ENCODE measurements around the gene GNAQ. TPM values are rescaled to one million over a fixed set of nuclear protein-coding genes. Genes with fewer than 3 reads are reported as not detected.

GNAQ gene
- total and polyA plus RNA-seq, 10 donors = 4.4 to 52.3 (median 31.2) TPM

- Histone ChIP-seq H3K4me3 (no peak overlapping the region), H3K27ac (no peak overlapping the region), H3K36me3 (no peaks in the 10 kb centered on the region), H3K4me1 (no peaks in the 10 kb centered on the region), H3K9me3 (peaks cover 0 to 4% (median 0%) of the 10 kb centered on the region in 8 donors), H3K27me3 (replicated peaks in 1 of 7) (no peaks in the 10 kb centered on the region)
- no peak for DNase-seq
- WGBS, 5 donors = 79 to 92% (median 88%) methylated on average over 3 of the region's 3 CpGs
- TF ChIP-seq POLR2A (IDR thresholded peaks at IDR 0.05) (no peak), POLR2AphosphoS5 (IDR thresholded peaks at IDR 0.05) (no peak), CTCF (IDR thresholded peaks at IDR 0.05 in 8 of 11, conservative IDR thresholded peaks at IDR 0.05 in 3 of 11) (no peak)
- intact Hi-C loops (cut with DNase I; ENCODE audit: low total_unique reads) = no loop called here
These were observed 272.2 kb downstream of the GNAQ start for GRCh38 chr9:77759391-77759790.

- Histone ChIP-seq H3K36me3 (no peaks in the 10 kb centered on the region), H3K4me1 (peaks cover 0 to 11% (median 7%) of the 10 kb centered on the region in 6 donors), H3K27ac (no peak overlapping the region), H3K9me3 (peaks cover 0 to 4% (median 0%) of the 10 kb centered on the region in 8 donors), H3K27me3 (replicated peaks in 1 of 7) (no peaks in the 10 kb centered on the region), H3K4me3 (no peak overlapping the region)
- intact Hi-C loops (cut with DNase I; ENCODE audit: low total_unique reads) = no loop called here
- 0 to 97% (median 70%) methylated on average over 1 of the region's 1 CpG for WGBS, 5 donors
- TF ChIP-seq POLR2A (IDR thresholded peaks at IDR 0.05) (no peak), CTCF (IDR thresholded peaks at IDR 0.05 in 8 of 11, conservative IDR thresholded peaks at IDR 0.05 in 3 of 11) (no peak), POLR2AphosphoS5 (IDR thresholded peaks at IDR 0.05) (no peak)
- DNase-seq = no peak
These were observed 275.2 kb downstream of the GNAQ start for GRCh38 chr9:77756449-77756848.

GRCh38 chr9:77753180-77753579 is 278.4 kb downstream of the GNAQ start:
- peaks cover 0 to 4% (median 0%) of the 10 kb centered on the region in 8 donors for H3K9me3 ChIP-seq
- intact Hi-C loops (cut with DNase I; ENCODE audit: low total_unique reads) = no loop called here

GRCh38 chr9:77752554-77752953 is 279.1 kb downstream of the GNAQ start:
- no peaks in the 10 kb centered on the region for H3K27me3 ChIP-seq (replicated peaks in 1 of 7)
- peak overlapping the region in 2 of 8 donors; percentile 10 to 35 for H3K27ac ChIP-seq
- no peaks in the 10 kb centered on the region for H3K36me3 ChIP-seq
- intact Hi-C loops (cut with DNase I; ENCODE audit: low total_unique reads) = no loop called here
- peaks cover 0 to 20% (median 9%) of the 10 kb centered on the region in 6 donors for H3K4me1 ChIP-seq
- H3K9me3 ChIP-seq = peaks cover 0 to 4% (median 0%) of the 10 kb centered on the region in 8 donors
- TF ChIP-seq POLR2AphosphoS5 (IDR thresholded peaks at IDR 0.05) (no peak), POLR2A (IDR thresholded peaks at IDR 0.05) (no peak), CTCF (IDR thresholded peaks at IDR 0.05 in 8 of 11, conservative IDR thresholded peaks at IDR 0.05 in 3 of 11) (no peak)
- no peak overlapping the region for H3K4me3 ChIP-seq
- DNase-seq = no peak
- 42 to 87% (median 63%) methylated on average over 1 of the region's 1 CpG for WGBS, 5 donors

More at GRCh38 chr9:77753180-77753579, 278.4 kb downstream of the GNAQ start:
- no peak overlapping the region for H3K27ac ChIP-seq
- DNase-seq = no peak
- peaks cover 0 to 20% (median 9%) of the 10 kb centered on the region in 6 donors for H3K4me1 ChIP-seq
- WGBS, 5 donors = 84 to 97% (median 87%) methylated on average over 9 of the region's 9 CpGs
- no peaks in the 10 kb centered on the region for H3K36me3 ChIP-seq
- no peak for TF ChIP-seq POLR2A (IDR thresholded peaks at IDR 0.05)
- TF ChIP-seq POLR2AphosphoS5 (IDR thresholded peaks at IDR 0.05) = no peak
- no peak for TF ChIP-seq CTCF (IDR thresholded peaks at IDR 0.05 in 8 of 11, conservative IDR thresholded peaks at IDR 0.05 in 3 of 11)
- no peaks in the 10 kb centered on the region for H3K27me3 ChIP-seq (replicated peaks in 1 of 7)
- H3K4me3 ChIP-seq = no peak overlapping the region
